K562 (cell line): ENCODE data around the gene CHST12.

Experiments used
- GABPB1 ChIP-seq: sonication (generic); formaldehyde crosslinking; IDR thresholded peaks from 2 replicates; pipeline ENCODE4 v1.8.0; 2022; ENCODE audit warnings: mild to moderate bottlenecking, missing genetic modification reagents
- MYNN ChIP-seq, 2 experiments: sonication (generic); formaldehyde crosslinking in 1 of 2; IDR thresholded peaks; 2 replicates each; pipeline versions ENCODE4 v1.5.0 to v1.6.1; 2016 to 2020; ENCODE audit warnings: antibody characterized with exemption in 1 of 2, missing genetic modification reagents in 1 of 2
- RBBP5 ChIP-seq: fragments of 200-600 bp; sonication (generic); IDR thresholded peaks from 2 replicates; pipeline ENCODE4 v1.6.1; 2012; ENCODE audit warnings: borderline replicate concordance, mild to moderate bottlenecking, low read length, control low read depth, inconsistent platforms; ENCODE audit not compliant: insufficient read depth, poor library complexity, severe bottlenecking
- SPI1 ChIP-seq: IDR thresholded peaks from 2 replicates; pipeline ENCODE4 v1.6.1; 2011; ENCODE audit warnings: low read depth, low read length, control low read depth, borderline replicate concordance
- SRSF9 ChIP-seq: fragments of 200-400 bp; formaldehyde crosslinking; IDR thresholded peaks from 2 replicates; pipeline ENCODE4 v1.6.1; 2017; ENCODE audit warnings: low read depth, low read length, borderline replicate concordance
- YY1 ChIP-seq, 3 experiments: IDR thresholded peaks; 2 replicates each; pipeline ENCODE4 v1.6.1; 2011; ENCODE audit warnings: low read length in 2 of 3, mild to moderate bottlenecking in 2 of 3, moderate library complexity in 2 of 3, borderline replicate concordance in 1 of 3, control low read depth in 1 of 3, low read depth in 1 of 3; ENCODE audit not compliant: insufficient read depth in 3 of 3, insufficient replicate concordance in 2 of 3, control insufficient read depth in 1 of 3, insufficient read length in 1 of 3; ENCODE audit errors: extremely low read depth in 1 of 3
- ZNF41 ChIP-seq: fragments of 250-450 bp; sonication (Bioruptor Pico); conservative IDR thresholded peaks from 2 replicates; pipeline ENCODE4 v1.4.0; 2020; ENCODE audit warnings: mild to moderate bottlenecking
- TF ChIP-seq, protein P1 (sequence below): fragments of 450-650 bp; IDR thresholded peaks from 2 replicates; pipeline ENCODE4 v1.6.1; 2014; ENCODE audit warnings: low read depth, mild to moderate bottlenecking, moderate library complexity, borderline replicate concordance
- TF ChIP-seq, protein P2 (sequence below): sonication (generic); formaldehyde crosslinking; IDR thresholded peaks from 2 replicates; pipeline ENCODE4 v1.8.1; 2023; ENCODE audit warnings: mild to moderate bottlenecking, missing genetic modification reagents
- TF ChIP-seq, protein P3 (sequence below): sonication (generic); formaldehyde crosslinking; IDR thresholded peaks from 2 replicates; pipeline ENCODE4 v1.9.0; 2022; ENCODE audit warnings: mild to moderate bottlenecking, missing genetic modification reagents
- TF ChIP-seq, protein P4 (sequence below), 3 experiments: IDR thresholded peaks in 2 of 3; conservative IDR thresholded peaks in 1 of 3; 2 replicates each; pipeline ENCODE4 v1.5.1; 2011 to 2012; ENCODE audit warnings: low read length in 3 of 3, mild to moderate bottlenecking in 3 of 3, control low read depth in 2 of 3, improper control_type of control experiment in 1 of 3, inconsistent platforms in 1 of 3, low read depth in 1 of 3, mixed read lengths in 1 of 3, moderate library complexity in 1 of 3; ENCODE audit not compliant: insufficient read depth in 2 of 3

DNA sequence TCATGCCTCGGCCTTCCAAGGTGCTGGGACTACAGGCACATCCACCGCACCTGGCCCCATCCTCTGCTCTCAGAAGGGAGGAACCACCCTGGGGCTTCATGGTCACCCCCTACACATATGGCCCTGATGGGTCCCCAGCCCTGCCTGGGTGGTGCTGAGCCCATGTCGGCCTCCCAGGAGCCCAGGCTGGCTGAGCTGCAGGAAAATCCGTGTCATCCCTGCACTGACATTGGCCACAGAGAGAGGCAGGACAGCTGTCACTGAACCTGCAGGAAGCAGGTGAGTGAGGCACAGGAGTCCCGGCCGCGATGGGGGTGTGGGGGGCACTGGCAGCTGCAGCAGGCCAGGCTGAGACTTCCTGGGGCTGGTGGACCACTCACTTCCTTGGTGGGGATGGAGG is 64.8 kb downstream of the CHST12 start:
- TF ChIP-seq, protein P1, sequence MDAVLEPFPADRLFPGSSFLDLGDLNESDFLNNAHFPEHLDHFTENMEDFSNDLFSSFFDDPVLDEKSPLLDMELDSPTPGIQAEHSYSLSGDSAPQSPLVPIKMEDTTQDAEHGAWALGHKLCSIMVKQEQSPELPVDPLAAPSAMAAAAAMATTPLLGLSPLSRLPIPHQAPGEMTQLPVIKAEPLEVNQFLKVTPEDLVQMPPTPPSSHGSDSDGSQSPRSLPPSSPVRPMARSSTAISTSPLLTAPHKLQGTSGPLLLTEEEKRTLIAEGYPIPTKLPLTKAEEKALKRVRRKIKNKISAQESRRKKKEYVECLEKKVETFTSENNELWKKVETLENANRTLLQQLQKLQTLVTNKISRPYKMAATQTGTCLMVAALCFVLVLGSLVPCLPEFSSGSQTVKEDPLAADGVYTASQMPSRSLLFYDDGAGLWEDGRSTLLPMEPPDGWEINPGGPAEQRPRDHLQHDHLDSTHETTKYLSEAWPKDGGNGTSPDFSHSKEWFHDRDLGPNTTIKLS = no peak
- TF ChIP-seq SRSF9 = no peak
- TF ChIP-seq ZNF41 (CRISPR knock-in tag) = no peak
- TF ChIP-seq, protein P2, sequence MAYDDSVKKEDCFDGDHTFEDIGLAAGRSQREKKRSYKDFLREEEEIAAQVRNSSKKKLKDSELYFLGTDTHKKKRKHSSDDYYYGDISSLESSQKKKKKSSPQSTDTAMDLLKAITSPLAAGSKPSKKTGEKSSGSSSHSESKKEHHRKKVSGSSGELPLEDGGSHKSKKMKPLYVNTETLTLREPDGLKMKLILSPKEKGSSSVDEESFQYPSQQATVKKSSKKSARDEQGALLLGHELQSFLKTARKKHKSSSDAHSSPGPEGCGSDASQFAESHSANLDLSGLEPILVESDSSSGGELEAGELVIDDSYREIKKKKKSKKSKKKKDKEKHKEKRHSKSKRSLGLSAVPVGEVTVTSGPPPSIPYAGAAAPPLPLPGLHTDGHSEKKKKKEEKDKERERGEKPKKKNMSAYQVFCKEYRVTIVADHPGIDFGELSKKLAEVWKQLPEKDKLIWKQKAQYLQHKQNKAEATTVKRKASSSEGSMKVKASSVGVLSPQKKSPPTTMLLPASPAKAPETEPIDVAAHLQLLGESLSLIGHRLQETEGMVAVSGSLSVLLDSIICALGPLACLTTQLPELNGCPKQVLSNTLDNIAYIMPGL (CRISPR knock-in tag) = no peak
- TF ChIP-seq SPI1 = no peak
- no peak for TF ChIP-seq MYNN (IDR thresholded peaks at IDR 0.05)
- TF ChIP-seq MYNN (CRISPR knock-in tag; IDR thresholded peaks at IDR 0.05) = no peak
- TF ChIP-seq RBBP5 = no peak
- TF ChIP-seq, protein P3, sequence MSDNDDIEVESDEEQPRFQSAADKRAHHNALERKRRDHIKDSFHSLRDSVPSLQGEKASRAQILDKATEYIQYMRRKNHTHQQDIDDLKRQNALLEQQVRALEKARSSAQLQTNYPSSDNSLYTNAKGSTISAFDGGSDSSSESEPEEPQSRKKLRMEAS (CRISPR knock-in tag) = no peak
- no peak for TF ChIP-seq GABPB1 (CRISPR knock-in tag)
- TF ChIP-seq, protein P4, sequence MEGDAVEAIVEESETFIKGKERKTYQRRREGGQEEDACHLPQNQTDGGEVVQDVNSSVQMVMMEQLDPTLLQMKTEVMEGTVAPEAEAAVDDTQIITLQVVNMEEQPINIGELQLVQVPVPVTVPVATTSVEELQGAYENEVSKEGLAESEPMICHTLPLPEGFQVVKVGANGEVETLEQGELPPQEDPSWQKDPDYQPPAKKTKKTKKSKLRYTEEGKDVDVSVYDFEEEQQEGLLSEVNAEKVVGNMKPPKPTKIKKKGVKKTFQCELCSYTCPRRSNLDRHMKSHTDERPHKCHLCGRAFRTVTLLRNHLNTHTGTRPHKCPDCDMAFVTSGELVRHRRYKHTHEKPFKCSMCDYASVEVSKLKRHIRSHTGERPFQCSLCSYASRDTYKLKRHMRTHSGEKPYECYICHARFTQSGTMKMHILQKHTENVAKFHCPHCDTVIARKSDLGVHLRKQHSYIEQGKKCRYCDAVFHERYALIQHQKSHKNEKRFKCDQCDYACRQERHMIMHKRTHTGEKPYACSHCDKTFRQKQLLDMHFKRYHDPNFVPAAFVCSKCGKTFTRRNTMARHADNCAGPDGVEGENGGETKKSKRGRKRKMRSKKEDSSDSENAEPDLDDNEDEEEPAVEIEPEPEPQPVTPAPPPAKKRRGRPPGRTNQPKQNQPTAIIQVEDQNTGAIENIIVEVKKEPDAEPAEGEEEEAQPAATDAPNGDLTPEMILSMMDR (IDR thresholded peaks at IDR 0.05 in 2 of 3, conservative IDR thresholded peaks at IDR 0.05 in 1 of 3; ENCODE audit: insufficient read depth in 2 of 3, low read depth in 1 of 3, low read length in 3 of 3) = no peak
- no peak for TF ChIP-seq YY1 (IDR thresholded peaks at IDR 0.05; ENCODE audit: borderline replicate concordance in 1 of 3, control insufficient read depth in 1 of 3, extremely low read depth in 1 of 3, insufficient read depth in 3 of 3, insufficient read length in 1 of 3, insufficient replicate concordance in 2 of 3, low read depth in 1 of 3, low read length in 2 of 3)
